Hematopoietic multipotent progenitor cell treated with erythropoietin and hydrocortisone succinate and interleukin-3 and kit ligand, for 8 days (in vitro differentiated cells): ENCODE data around the gene MTHFS.
"Not testable (repeated sequence)": the region's sequence is repeated elsewhere in the genome, so short reads cannot be mapped to it uniquely, and the experiment has no call there.

Source experiments
- DNase-seq: peaks from one replicate; pipeline ENCODE4 v3.0.0-alpha.2; 2015

The MTHFS gene

GRCh38 chr15:79915776-79916501 is 19.1 kb upstream of the MTHFS start:
- not testable (repeated sequence) for DNase-seq

DNA sequence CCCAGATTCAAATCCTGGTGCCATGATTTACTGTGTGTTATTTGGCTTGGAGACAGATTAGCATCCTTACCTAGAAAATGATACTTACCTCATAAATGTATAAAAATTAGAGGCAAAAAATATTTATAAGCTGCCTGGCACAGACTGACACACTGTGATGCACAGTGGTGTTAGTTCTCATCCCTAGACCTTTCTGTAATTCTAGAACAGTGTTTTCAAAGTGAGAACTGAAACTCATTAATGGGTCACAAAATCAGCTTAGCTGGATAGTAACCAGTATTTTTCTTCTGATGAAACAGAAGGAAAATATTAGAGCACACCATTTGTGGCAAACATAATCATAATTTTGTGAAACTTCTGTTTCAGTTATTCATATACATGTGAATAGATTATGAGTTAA is 17.9 kb upstream of the MTHFS start:
- no peak for DNase-seq

DNA sequence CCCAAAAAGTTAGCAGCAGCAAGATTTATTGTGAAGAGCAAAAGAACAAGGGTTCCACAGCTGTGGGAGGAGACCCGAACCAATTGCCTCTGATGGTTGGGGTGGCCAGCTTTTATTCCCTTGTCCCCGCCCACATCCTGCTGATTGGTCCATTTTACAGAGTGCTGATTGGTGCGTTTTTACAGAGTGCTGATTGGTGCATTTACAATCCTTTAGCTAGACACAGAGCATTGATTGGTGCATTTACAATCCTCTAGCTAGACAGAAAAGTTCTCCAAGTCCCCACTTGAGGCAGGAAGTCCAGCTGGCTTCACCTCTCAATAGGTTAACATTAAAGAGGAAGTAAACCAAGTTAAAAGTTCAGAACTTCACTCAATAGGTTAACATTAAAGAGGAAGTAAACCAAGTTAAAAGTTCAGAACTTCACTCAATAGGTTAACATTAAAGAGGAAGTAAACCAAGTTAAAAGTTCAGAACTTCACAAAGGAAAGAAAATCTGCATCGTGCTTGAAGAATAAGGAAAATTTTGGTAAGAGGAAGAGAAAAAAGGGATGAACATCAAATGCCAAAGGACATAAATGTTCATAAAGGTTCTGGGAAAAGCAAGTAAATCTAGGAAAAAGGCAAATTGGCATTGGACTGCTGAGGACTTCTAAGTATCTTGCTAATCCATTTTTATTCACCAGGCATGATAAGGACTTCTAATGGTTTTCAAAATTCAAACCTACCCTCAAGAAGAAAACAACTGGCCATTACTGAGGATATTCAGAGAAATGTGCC is 12.9 kb upstream of the MTHFS start:
- not testable (repeated sequence) for DNase-seq

DNA sequence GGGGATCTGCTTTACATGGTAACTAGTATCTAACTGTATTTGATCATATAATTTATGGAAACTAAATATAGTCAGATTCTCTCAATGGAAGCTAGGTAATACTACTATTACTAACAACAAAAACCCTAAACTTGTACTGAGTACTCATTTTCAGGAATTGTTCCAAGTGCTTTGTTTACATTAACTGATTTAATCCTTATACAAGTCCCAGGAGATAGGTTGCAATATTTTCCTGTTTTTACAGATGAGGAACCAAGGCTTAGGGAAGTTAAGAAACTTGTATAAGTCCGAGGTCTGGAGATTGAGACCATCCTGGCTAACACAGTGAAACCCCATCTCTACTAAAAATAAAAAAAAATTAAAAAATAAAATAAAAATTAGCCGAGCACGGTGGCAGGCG is 7.5 kb upstream of the MTHFS start:
- no peak for DNase-seq

DNA sequence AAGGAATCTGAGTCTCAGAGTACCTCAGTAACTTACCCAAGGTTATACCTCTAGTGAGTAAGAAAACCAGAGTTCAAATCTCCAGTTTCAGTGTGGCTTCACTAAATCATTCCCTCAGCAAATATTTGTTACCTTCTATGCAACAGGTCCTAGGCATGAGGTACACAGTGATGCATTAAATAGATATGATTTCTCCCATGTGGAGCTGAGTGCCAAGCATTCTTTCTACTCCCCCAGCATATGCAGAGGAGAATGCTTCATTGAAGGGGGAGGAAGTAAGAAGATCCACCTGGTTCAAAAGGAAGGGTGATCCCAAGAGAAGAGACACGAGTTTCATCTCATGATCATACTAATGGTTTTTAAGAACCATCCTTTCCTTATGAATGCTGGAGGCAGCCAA is 6.8 kb upstream of the MTHFS start:
- DNase-seq, result no peak

GRCh38 chr15:79903144-79903543 is 6.3 kb upstream of the MTHFS start:
- no peak for DNase-seq

- no peak for DNase-seq
These were observed 5.1 kb upstream of the MTHFS start for GRCh38 chr15:79901958-79902357.

DNA sequence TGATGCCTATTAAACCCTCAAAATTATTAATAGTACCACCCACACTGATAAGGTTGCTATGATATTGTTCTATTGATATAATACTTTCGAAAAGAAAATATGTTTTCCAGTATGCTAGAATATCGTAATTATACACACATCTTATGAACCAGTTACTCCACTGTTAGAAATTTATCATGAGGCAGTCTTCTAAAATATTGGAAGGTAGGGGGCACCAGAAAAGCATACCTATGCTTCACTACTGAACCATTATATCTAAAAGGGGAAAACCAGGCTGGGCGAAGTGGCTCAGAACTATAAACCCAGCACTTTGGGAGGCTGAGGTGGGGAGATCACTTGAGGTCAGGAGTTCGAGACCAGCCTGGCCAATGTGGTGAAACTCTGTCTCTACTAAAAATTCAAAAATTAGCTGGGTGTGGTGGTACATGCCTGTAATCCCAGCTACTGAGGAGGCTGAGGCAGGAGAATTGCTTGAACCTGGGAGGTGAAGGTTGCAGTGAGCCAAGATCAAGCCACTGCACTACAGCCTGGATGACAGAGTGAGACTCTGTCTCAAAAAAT is 4.1 kb upstream of the MTHFS start:
- DNase-seq, result not testable (repeated sequence)

DNA sequence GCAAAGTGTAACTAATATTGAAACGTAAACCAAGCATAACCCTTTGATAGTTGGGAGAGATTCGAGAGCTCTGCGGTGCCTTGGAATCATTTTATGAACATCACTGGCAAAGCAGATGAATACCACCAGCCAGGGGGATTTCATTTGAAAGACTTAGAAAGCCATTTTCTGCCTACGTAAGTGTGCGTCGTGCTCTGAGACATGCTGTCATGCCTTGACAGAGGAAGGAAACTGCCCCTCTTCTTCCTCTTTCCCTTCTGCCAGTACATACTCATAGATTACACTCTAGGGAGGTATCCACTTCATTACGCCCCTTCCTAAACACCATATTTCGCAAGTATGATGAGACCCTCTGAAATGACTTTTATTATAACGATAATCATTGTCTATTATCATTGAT is 3.3 kb upstream of the MTHFS start:
- no peak for DNase-seq

DNA sequence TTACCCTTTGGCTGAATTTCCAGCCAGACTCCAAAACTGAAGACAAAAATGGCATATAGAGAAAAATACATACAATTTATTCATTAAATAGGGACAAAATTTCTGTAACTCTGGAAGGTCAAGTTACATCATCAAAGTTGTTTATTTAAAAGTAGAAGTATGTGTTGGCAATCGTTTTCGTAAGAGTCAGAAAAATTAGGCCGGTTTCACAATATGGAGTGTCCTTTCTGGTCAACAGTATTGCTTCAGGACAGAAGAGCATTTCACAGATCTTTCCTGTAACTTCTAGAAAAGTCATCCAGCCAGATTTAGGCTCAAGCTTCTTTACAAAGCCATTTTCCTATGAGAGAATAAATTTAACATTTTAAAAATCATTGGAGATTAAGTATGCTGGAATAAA is 2.0 kb upstream of the MTHFS start:
- DNase-seq, result not testable (repeated sequence)

GRCh38 chr15:79898369-79898768 is 1.6 kb upstream of the MTHFS start:
- DNase-seq, result no peak

DNA sequence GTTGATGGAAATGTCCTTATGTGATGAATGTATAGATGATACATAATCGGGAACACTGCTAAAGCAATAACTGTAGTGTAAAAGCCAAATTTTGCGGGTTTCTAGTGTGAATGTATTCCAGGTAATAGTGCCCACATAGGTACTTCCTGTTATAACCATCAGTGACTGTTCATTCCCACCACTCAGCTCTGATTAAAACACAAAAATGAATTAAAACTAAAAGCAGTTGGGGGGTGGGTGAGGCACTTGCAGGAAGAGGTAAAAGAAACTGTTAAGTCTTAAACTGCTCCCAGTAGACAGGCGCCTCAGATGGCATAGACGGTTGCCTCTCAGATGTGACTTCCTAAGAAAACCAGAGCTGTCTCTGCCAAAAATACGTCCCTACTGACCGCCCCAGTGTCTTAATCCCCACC is 893 bp upstream of the MTHFS start:
- DNase-seq, result no peak

GRCh38 chr15:79897380-79897678 is 515 bp upstream of the MTHFS start:
- DNase-seq, result no peak

- peak; percentile 50 for DNase-seq
These were observed 632 bp downstream of the MTHFS start for GRCh38 chr15:79896131-79896633.

DNA sequence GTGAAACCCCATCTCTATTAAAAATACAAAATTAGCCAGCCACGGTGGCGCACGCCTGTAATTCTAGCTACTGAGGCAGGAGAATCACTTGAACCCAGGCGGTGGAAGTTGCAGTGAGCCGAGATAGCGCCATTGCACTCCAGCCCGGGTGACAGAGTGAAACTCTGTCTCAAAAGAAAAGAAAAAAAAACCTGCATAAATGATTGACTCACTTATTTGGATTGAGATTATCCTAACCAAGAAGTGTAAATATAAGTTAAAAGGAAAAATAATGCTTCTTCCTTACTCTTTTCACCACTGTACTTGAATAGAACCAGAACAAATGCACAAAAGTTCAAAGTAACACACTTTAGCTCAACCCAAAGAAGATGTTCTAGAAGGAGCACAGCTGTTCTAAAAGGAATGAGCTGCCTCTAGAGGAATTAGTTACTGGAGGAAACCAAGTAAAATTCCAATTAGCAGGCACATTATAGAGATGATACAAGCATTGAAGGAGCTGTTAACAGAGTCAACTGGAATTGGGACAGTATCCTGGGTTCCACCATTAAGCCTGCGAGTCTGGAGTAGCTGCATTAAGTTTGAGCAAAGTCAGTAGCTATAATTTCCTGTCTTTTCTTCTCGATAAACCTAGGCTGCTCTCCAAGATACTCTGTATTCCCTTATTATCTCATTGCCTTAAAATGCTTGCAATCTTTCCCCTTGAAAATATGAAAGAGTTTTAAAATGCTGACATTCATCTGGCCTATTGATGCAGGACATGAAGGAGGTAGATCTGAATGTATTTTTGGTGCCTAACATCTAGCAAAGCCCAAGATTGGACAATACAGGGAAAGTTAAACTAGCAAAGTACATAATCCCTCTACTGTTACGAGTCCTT is 9.5 kb downstream of the MTHFS start:
- no peak for DNase-seq

DNA sequence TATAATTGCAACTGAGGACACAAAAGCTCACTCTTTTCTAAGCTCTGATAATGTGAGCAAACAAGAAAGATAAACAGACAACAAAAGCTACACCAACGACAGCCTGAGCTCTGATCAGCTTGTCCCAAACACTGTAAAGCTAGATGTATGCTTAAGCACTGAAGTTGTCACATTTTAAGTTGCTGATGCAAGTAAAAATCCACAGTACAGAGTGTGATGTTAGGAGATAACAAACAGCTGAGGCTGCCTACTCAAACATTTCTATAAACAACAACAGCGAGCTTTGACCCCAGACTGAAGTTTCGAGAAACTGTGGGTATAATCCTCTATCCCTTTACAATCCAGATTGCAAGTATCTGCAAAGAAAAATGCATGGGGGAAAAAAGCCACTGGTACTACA is 10.7 kb downstream of the MTHFS start:
- no peak for DNase-seq

DNA sequence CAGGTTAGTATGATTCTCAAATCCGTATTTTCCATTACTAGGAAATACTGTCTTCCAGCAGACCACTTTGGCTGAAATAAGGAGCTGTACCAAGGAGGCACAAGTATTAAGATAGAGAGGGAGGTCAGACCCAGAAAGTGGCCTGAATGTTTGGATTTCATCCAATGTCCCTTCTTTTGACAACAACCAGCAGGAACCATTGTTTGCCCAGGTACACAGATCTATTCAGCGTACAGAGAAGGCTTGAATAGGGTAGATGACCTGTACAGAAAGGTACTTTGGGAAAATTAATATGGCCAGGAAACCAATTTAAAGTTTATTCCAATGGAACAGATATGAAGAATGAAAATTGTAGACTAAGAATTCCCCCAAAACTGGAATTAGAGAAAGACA is 12.6 kb downstream of the MTHFS start:
- DNase-seq, result no peak

DNA sequence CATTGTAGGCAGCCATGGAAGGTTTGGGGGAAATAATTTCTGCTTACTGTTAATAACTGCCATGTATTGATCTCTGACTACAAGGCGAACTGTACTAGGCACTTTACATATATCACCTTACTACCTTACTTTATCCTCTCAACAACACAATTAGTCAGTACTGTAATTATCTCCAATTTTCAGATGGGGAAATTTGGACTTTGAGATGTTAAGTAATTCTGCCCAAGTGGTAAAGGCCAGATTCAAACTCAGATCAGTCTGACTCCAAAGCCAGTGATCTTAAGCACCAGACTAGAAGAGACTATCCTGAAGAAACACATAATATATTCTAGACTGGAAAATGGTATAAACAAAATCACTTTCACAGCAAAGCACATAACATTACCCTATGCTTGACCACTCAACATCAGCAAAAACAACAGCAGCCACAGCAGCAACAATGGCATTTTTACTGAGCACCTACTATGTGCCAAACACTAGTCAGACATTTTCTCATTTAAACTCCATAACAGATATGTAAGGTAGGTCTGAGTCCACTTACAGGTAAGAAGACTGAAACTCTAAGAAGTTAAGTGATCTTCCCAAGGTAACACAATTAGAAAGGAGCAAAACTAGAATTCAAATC is 13.1 kb downstream of the MTHFS start:
- DNase-seq, result no peak

- DNase-seq, result no peak
These were observed 15.1 kb downstream of the MTHFS start for GRCh38 chr15:79881668-79882067.

GRCh38 chr15:79881254-79881653 is 15.6 kb downstream of the MTHFS start:
- DNase-seq, result peak; percentile 94

- peak; percentile 10 for DNase-seq
These were observed 18.6 kb downstream of the MTHFS start for GRCh38 chr15:79878078-79878705.

GRCh38 chr15:79875213-79875612 is 21.6 kb downstream of the MTHFS start:
- no peak for DNase-seq
